Thymus (tissue), 11 donors: ENCODE results near the gene SEZ6L. TPM values are rescaled to one million over a fixed set of nuclear protein-coding genes. Genes with fewer than 3 reads are reported as not detected.

Experiments
- DNase-seq, 9 donors: peaks; one replicate each; pipeline ENCODE4 v3.0.0-alpha.2; 2013; ENCODE audit warnings: low spot score in 9 of 9, low read depth in 6 of 9, missing footprints in 1 of 9
- H3K27ac ChIP-seq, 2 donors: one replicate each; pipeline ENCODE4 v1.5.1; 2013; ENCODE audit warnings: control low read depth in 1 of 2, low read depth in 1 of 2, low read length in 1 of 2, mild to moderate bottlenecking in 1 of 2, moderate library complexity in 1 of 2
- H3K27me3 ChIP-seq, 2 donors: one replicate each; pipeline ENCODE4 v1.5.1; 2013; ENCODE audit warnings: low read length in 1 of 2; ENCODE audit not compliant: control insufficient read depth in 2 of 2, insufficient read depth in 1 of 2
- H3K36me3 ChIP-seq, 2 donors: one replicate each; pipeline ENCODE4 v1.5.1; 2013; ENCODE audit warnings: low read length in 1 of 2, mild to moderate bottlenecking in 1 of 2, moderate library complexity in 1 of 2; ENCODE audit not compliant: control insufficient read depth in 2 of 2, insufficient read depth in 2 of 2
- H3K4me1 ChIP-seq, 2 donors: one replicate each; pipeline ENCODE4 v1.5.1; 2013; ENCODE audit warnings: low read length in 2 of 2; ENCODE audit not compliant: control insufficient read depth in 2 of 2, insufficient read depth in 2 of 2
- H3K4me3 ChIP-seq, 2 donors: one replicate each; pipeline ENCODE4 v1.5.1; 2013; ENCODE audit warnings: low read length in 2 of 2, control low read depth in 1 of 2, mild to moderate bottlenecking in 1 of 2
- H3K9me3 ChIP-seq, 2 donors: one replicate each; pipeline ENCODE4 v1.5.1; 2013; ENCODE audit warnings: low read length in 1 of 2, mild to moderate bottlenecking in 1 of 2; ENCODE audit not compliant: control insufficient read depth in 2 of 2, insufficient read depth in 1 of 2
- WGBS: extraction: QIAGEN DNeasy Blood & Tissue Kit; methylation state at CpG from one replicate; pipeline ENCODE4 v1.1.7; 2013; 5-methylcytosine and 5-hydroxymethylcytosine counted together
- polyA plus RNA-seq: library from polyadenylated mRNA; stranded (reverse); fragments of 200-250 nt; gene quantifications from one replicate; pipeline ENCODE4 v1.2.3, GENCODE V29; 2013
- total RNA-seq: library from RNA; stranded (reverse); fragments of 120-200 nt; gene quantifications from one replicate; pipeline ENCODE4 v1.2.4, GENCODE V29; 2013
- donor health status: healthy.

The SEZ6L gene
- total and polyA plus RNA-seq, 2 donors = 0.37 to 0.90 TPM

DNA sequence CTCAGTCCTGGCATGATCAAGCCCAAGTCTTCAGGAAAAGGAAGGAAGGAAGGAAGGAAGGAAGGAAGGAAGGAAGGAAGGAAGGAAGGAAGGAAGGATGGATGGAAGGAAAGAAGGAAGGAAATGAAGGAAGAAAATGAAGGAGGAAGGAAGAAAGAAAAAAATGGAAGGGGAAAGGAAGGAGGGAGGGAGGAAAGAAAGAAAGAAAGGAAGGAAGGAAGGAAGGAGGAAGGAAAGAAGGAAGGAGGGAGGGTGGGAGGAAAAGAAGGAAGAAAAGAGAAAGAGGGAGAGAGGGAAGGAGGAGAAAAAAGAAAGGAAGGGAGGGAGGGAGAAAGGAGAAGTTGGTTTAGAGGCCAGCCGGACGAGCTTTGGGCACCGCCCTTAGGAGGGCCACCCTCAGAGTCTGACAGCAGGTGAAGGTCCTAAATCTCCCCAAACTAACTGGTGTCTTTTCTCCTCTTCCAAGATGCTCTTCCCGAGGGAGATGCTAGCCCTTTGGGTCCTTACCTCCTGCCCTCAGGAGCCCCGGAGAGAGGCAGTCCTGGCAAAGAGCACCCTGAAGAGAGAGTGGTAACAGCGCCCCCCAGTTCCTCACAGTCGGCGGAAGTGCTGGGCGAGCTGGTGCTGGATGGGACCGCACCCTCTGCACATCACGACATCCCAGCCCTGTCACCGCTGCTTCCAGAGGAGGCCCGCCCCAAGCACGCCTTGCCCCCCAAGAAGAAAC lies 122.8 kb downstream of the SEZ6L start:
- Histone ChIP-seq H3K27me3 (no peaks in the 10 kb centered on the region), H3K27ac (no peak overlapping the region), H3K4me1 (peaks cover 10 to 19% of the 10 kb centered on the region in 2 donors), H3K36me3 (no peaks in the 10 kb centered on the region), H3K4me3 (no peak overlapping the region), H3K9me3 (no peaks in the 10 kb centered on the region)
- no peak for DNase-seq
- WGBS = 89% methylated on average over 14 of the region's 14 CpGs

DNA sequence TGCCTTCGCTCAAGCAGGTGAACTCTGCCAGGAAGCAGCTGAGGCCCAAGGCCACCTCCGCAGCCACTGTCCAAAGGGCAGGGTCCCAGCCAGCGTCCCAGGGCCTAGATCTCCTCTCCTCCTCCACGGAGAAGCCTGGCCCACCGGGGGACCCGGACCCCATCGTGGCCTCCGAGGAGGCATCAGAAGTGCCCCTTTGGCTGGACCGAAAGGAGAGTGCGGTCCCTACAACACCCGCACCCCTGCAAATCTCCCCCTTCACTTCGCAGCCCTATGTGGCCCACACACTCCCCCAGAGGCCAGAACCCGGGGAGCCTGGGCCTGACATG lies 123.4 kb downstream of the SEZ6L start:
- H3K36me3 ChIP-seq = no peaks in the 10 kb centered on the region
- no peak overlapping the region for H3K4me3 ChIP-seq
- H3K9me3 ChIP-seq = no peaks in the 10 kb centered on the region
- DNase-seq = no peak
- no peaks in the 10 kb centered on the region for H3K27me3 ChIP-seq
- no peak overlapping the region for H3K27ac ChIP-seq
- H3K4me1 ChIP-seq = peaks cover 6 to 15% of the 10 kb centered on the region in 2 donors
- WGBS = 96% methylated on average over 13 of the region's 13 CpGs

- H3K27ac ChIP-seq = no peak overlapping the region
- H3K4me3 ChIP-seq = no peak overlapping the region
- H3K27me3 ChIP-seq = no peaks in the 10 kb centered on the region
- no peaks in the 10 kb centered on the region for H3K36me3 ChIP-seq
- WGBS = 97% methylated on average over 3 of the region's 3 CpGs
- peaks cover 4 to 12% of the 10 kb centered on the region in 2 donors for H3K4me1 ChIP-seq
- no peak for DNase-seq
- H3K9me3 ChIP-seq = no peaks in the 10 kb centered on the region
Observed at GRCh38 chr22:26295563-26296126, 126.4 kb downstream of the SEZ6L start.

DNA sequence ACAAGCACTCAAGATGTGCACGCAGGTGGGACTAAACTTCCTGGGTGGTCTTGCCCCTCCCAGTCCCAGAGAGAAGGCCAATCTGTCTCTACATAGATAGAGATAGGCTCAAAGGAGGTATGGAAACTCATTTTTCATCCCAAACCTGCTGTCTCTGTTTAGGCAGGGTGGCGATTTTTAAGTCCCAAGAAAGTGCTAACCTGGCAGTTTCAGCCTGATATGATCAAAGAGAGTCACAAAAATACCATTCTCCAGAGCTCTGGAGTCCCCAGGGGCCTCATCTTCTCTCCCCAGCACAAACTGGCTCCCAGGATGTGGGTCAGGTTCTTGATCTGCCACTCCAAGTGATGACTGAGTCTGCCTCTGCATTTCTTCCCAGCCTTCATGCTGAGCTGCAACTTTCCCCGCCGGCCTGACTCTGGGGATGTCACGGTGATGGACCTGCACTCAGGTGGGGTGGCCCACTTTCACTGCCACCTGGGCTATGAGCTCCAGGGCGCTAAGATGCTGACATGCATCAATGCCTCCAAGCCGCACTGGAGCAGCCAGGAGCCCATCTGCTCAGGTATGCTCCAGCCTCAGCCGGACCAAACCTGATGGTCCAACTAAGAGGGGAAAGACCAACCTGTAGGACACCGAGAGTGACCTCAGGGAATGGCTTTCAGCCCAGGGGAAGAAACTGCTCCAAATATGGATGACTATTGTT lies 129.5 kb downstream of the SEZ6L start:
- no peak overlapping the region for H3K4me3 ChIP-seq
- no peak for DNase-seq
- H3K9me3 ChIP-seq = no peaks in the 10 kb centered on the region
- 92% methylated on average over 9 of the region's 9 CpGs for WGBS
- H3K27me3 ChIP-seq = peaks cover 0 to 1% of the 10 kb centered on the region in 2 donors
- H3K27ac ChIP-seq = no peak overlapping the region
- no peaks in the 10 kb centered on the region for H3K36me3 ChIP-seq
- peaks cover 4 to 12% of the 10 kb centered on the region in 2 donors for H3K4me1 ChIP-seq

DNA sequence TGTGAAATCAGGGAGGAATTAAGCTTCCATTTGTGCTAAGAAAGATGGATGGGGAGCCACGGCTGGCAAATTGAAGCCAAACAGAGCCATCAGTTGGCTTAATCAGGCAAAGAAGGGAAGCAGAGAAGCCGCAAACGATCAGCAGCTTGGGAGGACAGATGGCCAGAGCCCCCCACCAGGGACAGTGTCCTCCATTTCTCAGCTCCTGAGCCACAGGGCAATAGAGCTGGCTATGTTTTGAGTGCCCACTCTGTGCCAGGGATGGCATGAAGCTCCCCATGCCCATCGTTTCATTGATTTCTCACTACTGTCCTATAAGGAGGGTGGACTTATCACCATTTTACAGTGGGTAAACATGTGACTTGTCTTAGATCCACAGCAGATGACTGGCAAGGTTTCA lies 133.5 kb downstream of the SEZ6L start:
- no peak overlapping the region for H3K4me3 ChIP-seq
- H3K27ac ChIP-seq = no peak overlapping the region
- H3K9me3 ChIP-seq = no peaks in the 10 kb centered on the region
- WGBS = 75% methylated on average over 4 of the region's 4 CpGs
- no peaks in the 10 kb centered on the region for H3K36me3 ChIP-seq
- H3K27me3 ChIP-seq = peaks cover 0 to 5% of the 10 kb centered on the region in 2 donors
- H3K4me1 ChIP-seq = peaks cover 0 to 4% of the 10 kb centered on the region in 2 donors
- DNase-seq = no peak

- peaks cover 0 to under 1% of the 10 kb centered on the region in 2 donors for H3K4me1 ChIP-seq
- H3K36me3 ChIP-seq = no peaks in the 10 kb centered on the region
- H3K4me3 ChIP-seq = no peak overlapping the region
- DNase-seq = no peak
- H3K27me3 ChIP-seq = peaks cover 0 to 5% of the 10 kb centered on the region in 2 donors
- 53% methylated on average over 4 of the region's 4 CpGs for WGBS
- H3K27ac ChIP-seq = no peak overlapping the region
- no peaks in the 10 kb centered on the region for H3K9me3 ChIP-seq
Observed at GRCh38 chr22:26303475-26303874, 134.2 kb downstream of the SEZ6L start.

GRCh38 chr22:26304730-26305129 lies 135.5 kb downstream of the SEZ6L start:
- H3K36me3 ChIP-seq = no peaks in the 10 kb centered on the region
- no peaks in the 10 kb centered on the region for H3K9me3 ChIP-seq
- peaks cover 0 to 5% of the 10 kb centered on the region in 2 donors for H3K27me3 ChIP-seq
- WGBS = 96% methylated on average over 3 of the region's 3 CpGs
- H3K4me1 ChIP-seq = no peaks in the 10 kb centered on the region
- no peak overlapping the region for H3K4me3 ChIP-seq
- H3K27ac ChIP-seq = no peak overlapping the region
- no peak for DNase-seq

- Histone ChIP-seq H3K27ac (no peak overlapping the region), H3K36me3 (no peaks in the 10 kb centered on the region), H3K4me1 (no peaks in the 10 kb centered on the region), H3K27me3 (peaks cover 0 to 5% of the 10 kb centered on the region in 2 donors), H3K4me3 (no peak overlapping the region), H3K9me3 (no peaks in the 10 kb centered on the region)
- WGBS = 87% methylated on average over 3 of the region's 3 CpGs
- DNase-seq = no peak
Observed at GRCh38 chr22:26308467-26308866, 139.2 kb downstream of the SEZ6L start.

DNA sequence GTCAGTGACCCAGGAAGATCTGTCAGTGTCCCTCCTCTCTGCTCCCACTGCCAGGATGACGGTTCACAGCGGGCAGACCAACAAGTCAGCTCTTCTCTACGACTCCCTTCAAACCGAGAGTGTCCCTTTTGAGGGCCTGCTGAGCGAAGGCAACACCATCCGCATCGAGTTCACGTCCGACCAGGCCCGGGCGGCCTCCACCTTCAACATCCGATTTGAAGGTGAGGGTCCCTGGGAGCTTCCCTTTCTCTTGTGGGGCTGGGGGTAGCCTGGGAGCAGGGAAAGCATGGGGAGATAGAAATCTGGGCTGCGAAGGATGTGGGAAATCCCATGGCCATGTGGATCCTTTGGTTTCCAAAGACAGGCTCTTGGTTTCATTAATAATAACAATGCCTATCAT lies 141.4 kb downstream of the SEZ6L start:
- Histone ChIP-seq H3K36me3 (no peaks in the 10 kb centered on the region), H3K9me3 (no peaks in the 10 kb centered on the region), H3K4me3 (no peak overlapping the region), H3K4me1 (peaks cover 7 to 10% of the 10 kb centered on the region in 2 donors), H3K27me3 (peaks cover 0 to 2% of the 10 kb centered on the region in 2 donors), H3K27ac (no peak overlapping the region)
- 94% methylated on average over 13 of the region's 13 CpGs for WGBS
- DNase-seq = no peak
